ENCODE measurements around the gene PTGDR. TPM values are rescaled to one million over a fixed set of nuclear protein-coding genes. Genes with fewer than 3 reads are reported as not detected.

The PTGDR gene
- polyA plus RNA-seq, 2 of the 4 experiments (the other 2 are of a cell fraction), result not detected

DNA sequence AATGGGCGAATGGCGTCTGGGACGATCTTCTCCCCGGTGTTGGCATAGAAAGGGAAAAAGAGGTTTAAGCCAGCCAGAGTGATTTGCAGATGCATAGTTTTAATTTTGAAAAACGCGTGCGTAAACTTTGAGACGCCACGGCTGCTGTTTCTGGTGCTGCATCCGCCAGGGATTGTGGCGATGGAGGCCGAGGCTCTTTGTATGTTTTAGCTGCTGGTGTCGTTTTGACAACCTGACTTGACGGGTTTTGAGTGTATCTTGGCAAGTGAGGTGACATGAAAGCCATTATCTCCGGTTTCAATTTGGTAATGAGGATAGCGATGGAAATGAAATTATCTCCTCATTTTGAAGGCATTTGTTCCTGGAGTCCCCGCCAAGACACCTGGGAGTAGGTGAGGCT lies 1.6 kb downstream of the PTGDR start:
- TF ChIP-seq MYC (IDR thresholded peaks at IDR 0.05; ENCODE audit: borderline replicate concordance, low read length) (no peak), POLR2AphosphoS2 (conservative IDR thresholded peaks at IDR 0.05; ENCODE audit: low read length) (no peak), HOXA7 (CRISPR knock-in tag; IDR thresholded peaks at IDR 0.05) (no peak), BHLHE40 (IDR thresholded peaks at IDR 0.05; ENCODE audit: low read depth, low read length) (no peak), HEYL (CRISPR knock-in tag; IDR thresholded peaks at IDR 0.05) (no peak), CBX8 (IDR thresholded peaks at IDR 0.05) (no peak), MAZ (IDR thresholded peaks at IDR 0.05; ENCODE audit: borderline replicate concordance, low read depth, low read length) (no peak), NPAS2 (CRISPR knock-in tag; IDR thresholded peaks at IDR 0.05; ENCODE audit: borderline replicate concordance) (no peak), PHF8 (IDR thresholded peaks at IDR 0.05; ENCODE audit: borderline replicate concordance, low read depth) (no peak), FOXS1 (CRISPR knock-in tag; IDR thresholded peaks at IDR 0.05) (no peak), RCOR1 (IDR thresholded peaks at IDR 0.05; ENCODE audit: low read depth, low read length) (no peak), GATA3 (IDR thresholded peaks at IDR 0.05; ENCODE audit: borderline replicate concordance) (no peak)
- TF ChIP-seq, protein P1, sequence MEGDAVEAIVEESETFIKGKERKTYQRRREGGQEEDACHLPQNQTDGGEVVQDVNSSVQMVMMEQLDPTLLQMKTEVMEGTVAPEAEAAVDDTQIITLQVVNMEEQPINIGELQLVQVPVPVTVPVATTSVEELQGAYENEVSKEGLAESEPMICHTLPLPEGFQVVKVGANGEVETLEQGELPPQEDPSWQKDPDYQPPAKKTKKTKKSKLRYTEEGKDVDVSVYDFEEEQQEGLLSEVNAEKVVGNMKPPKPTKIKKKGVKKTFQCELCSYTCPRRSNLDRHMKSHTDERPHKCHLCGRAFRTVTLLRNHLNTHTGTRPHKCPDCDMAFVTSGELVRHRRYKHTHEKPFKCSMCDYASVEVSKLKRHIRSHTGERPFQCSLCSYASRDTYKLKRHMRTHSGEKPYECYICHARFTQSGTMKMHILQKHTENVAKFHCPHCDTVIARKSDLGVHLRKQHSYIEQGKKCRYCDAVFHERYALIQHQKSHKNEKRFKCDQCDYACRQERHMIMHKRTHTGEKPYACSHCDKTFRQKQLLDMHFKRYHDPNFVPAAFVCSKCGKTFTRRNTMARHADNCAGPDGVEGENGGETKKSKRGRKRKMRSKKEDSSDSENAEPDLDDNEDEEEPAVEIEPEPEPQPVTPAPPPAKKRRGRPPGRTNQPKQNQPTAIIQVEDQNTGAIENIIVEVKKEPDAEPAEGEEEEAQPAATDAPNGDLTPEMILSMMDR (IDR thresholded peaks at IDR 0.05), result no peak
- DNase-seq (ENCODE audit: low read depth in 1 of 2, low spot score in 1 of 2) (no peak), FAIRE-seq (no peak), ATAC-seq (no peak)
- no peaks in the 10 kb centered on the region for H3K4me1 ChIP-seq
- 73% methylated on average over 17 of the region's 17 CpGs for WGBS (ENCODE audit: missing lambda C conversion rate)
- ChIA-PET CTCF (interaction anchor here (0.7 kb wide), 1 partner anchor 273 kb away, joined by 3 read pairs; no protein-coding TSS in a partner anchor), POLR2A (no interaction called here)
- no peak overlapping the region for H3K4me3 ChIP-seq
- H3K9me3 ChIP-seq, result no peaks in the 10 kb centered on the region
- H3K4me2 ChIP-seq, result no peak overlapping the region
- H3K27ac ChIP-seq, result no peak overlapping the region

DNA sequence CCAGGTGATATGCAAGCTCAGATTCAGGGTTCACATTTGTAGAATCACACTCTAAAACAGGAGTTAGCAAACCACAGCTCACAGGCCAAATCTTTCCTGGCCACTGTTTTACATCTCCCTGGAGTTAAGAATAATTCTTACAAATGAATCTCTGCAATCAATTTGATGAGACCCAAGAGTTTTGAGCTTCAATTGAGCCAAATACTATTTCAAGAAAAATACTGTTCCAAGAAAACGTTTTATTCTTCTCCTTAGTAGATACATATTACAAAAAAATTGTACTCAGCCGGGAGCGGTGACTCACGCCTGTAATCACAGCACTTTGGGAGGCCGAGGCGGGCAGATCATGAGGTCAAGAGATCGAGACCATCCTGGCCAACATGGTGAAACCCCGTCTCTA lies 2.5 kb downstream of the PTGDR start:
- Histone ChIP-seq H3K4me1 (no peaks in the 10 kb centered on the region), H3K27ac (no peak overlapping the region), H3K9me3 (no peaks in the 10 kb centered on the region), H3K4me2 (no peak overlapping the region), H3K4me3 (no peak overlapping the region)
- FAIRE-seq (no peak), DNase-seq (ENCODE audit: low read depth in 1 of 2, low spot score in 1 of 2) (no peak), ATAC-seq (no peak)
- 42% methylated on average over 8 of the region's 8 CpGs for WGBS (ENCODE audit: missing lambda C conversion rate)
- CTCF ChIA-PET, result interaction anchor here (0.6 to 0.9 kb wide), 2 partner anchors 29 to 41 kb away, joined by 3 to 5 read pairs; no protein-coding TSS in a partner anchor
- TF ChIP-seq MYC (IDR thresholded peaks at IDR 0.05; ENCODE audit: borderline replicate concordance, low read length) (no peak), POLR2AphosphoS2 (conservative IDR thresholded peaks at IDR 0.05; ENCODE audit: low read length) (no peak), KDM1A (IDR thresholded peaks at IDR 0.05; ENCODE audit: low read depth) (no peak), CBX2 (IDR thresholded peaks at IDR 0.05; ENCODE audit: borderline replicate concordance, low read depth) (no peak), RAD21 (conservative IDR thresholded peaks at IDR 0.05 in 1 of 2, IDR thresholded peaks at IDR 0.05 in 1 of 2) (no peak)
- POLR2A ChIA-PET, result no interaction called here

DNA sequence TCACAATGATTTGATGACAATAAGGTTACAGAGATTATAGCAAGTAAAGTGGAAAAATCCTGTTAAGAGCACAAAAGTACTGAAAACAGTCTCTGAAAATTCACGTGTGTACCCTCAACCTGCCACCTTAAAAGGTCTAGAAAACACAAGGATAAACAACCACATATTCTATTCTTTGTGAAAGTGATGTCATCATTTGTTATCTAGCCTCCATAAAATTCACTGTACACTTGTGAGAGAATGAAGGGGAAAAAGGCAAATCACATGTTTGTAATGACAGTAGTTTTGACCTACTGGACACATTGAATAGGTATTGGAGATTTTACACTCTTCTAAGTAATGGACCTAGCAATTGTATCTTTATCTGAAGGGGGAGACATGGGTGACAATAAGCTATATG lies 4.0 kb downstream of the PTGDR start:
- no peak for FAIRE-seq
- CTCF ChIA-PET, result interaction anchor here (0.8 to 1.1 kb wide), 3 partner anchors 12 to 126 kb away, joined by 3 read pairs; no protein-coding TSS in a partner anchor

More for the DNA sequence above, 4.0 kb downstream of the PTGDR start:
- no peak overlapping the region for H3K4me3 ChIP-seq
- no peaks in the 10 kb centered on the region for H3K4me1 ChIP-seq
- no peak for DNase-seq (ENCODE audit: low read depth in 1 of 2, low spot score in 1 of 2)
- WGBS (ENCODE audit: missing lambda C conversion rate), result 19% methylated on average over 1 of the region's 1 CpG
- no peaks in the 10 kb centered on the region for H3K9me3 ChIP-seq
- no peak overlapping the region for H3K4me2 ChIP-seq
- no peak for ATAC-seq
- TF ChIP-seq MAFK (IDR thresholded peaks at IDR 0.05; ENCODE audit: partially characterized antibody) (no peak), RCOR1 (IDR thresholded peaks at IDR 0.05; ENCODE audit: low read depth, low read length) (no peak), NPAS2 (CRISPR knock-in tag; IDR thresholded peaks at IDR 0.05; ENCODE audit: borderline replicate concordance) (no peak), KDM1A (IDR thresholded peaks at IDR 0.05; ENCODE audit: low read depth) (no peak), KDM5A (IDR thresholded peaks at IDR 0.05) (no peak)
- TF ChIP-seq, protein P1 (IDR thresholded peaks at IDR 0.05), result no peak
- H3K27ac ChIP-seq, result no peak overlapping the region
- POLR2A ChIA-PET, result no interaction called here

Data from A549 (cell line).